Measurements from ENCODE around the gene SRPK3.
"Not testable (repeated sequence)": the region's sequence is repeated elsewhere in the genome, so short reads cannot be mapped to it uniquely, and the experiment has no call there.

SRPK3 gene

DNA sequence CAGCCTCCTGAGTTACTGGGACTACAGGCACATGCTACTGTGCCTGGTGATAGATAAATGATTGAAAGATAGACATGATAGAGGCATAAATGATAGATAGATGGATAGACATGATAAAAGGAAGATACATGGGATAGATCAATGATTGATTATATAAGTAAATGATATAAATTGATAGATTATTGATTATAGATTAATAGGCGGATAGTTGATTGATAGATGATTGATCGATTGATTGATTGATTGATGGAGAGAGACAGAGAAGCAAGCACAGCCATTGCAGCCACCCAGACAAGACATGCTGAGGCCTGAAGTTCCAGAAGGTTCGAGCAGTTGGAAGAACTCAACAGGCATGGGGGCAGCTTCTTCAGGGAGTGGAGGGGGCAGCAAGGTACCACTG is 34.5 kb upstream of the SRPK3 start:
- no peak for DNase-seq (ENCODE audit: low spot score)

DNA sequence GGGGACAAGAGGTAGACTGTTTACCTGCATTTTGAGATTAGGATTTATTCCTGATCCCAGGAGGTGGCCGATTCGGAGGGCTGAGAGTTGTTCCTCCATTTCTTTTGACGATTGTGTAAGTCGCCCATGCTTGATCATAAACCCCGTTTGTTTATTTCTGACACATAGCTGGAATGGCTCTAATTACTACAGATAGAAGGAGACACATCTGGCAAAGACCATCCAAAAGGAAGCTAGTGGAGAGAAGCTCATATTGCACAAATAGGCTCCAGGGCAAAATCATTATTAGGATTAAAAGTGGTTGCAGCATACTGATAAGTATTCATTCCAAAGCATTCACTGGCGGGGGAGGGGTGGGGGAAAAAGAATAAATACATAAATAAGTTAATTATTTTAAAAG is 33.9 kb upstream of the SRPK3 start:
- DNase-seq (ENCODE audit: low spot score), result not testable (repeated sequence)

DNA sequence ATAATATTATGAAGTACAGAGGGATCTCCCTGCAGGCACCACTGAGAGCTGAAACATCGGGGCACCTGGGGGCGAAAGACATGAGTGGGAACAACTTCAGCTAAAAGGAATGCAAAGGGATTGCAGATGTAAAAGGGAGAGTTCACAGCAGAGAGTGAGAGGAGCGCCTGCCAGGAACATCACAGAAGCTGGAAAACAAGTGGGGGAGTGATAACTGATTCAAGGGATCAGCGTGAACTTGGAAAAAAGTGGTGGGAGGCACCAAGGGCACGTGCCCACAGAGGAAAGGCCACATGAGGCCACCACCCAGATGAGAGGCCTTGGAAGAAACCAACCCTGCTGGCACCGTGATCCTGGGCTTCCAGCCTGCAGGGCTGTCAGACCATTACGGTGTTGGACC is 31.8 kb upstream of the SRPK3 start:
- not testable (repeated sequence) for DNase-seq (ENCODE audit: low spot score)

DNA sequence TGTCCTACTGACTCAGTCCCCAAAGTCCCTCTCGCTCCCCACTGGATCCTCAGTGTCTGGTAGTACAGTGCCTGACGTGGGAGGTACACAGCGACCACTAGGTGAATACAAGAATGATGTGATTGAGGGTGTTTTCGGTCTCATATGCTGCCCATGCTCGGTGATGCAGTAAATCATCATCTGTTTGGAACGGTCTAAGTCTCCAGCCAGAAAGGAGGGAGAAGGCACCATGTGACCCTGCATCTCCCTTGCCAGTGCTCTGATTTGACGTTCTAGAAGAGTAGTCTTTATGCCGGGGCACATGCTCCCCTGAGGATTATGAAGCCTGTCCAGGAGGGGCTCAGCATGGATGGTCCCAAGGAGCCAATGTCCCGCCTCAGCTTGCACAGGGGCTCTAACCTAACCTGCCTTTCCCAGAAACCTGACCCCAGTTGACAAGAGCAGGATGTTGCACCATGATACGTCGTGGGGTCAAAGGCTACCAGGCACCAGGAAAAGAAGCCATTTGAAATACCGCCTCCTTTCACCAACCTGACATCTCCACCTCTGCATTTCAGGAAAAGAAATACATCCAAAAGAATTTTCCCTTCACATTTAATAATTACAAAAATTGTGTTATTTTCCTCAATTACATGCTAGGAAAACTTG is 30.6 kb upstream of the SRPK3 start:
- no peak for DNase-seq (ENCODE audit: low spot score)

DNA sequence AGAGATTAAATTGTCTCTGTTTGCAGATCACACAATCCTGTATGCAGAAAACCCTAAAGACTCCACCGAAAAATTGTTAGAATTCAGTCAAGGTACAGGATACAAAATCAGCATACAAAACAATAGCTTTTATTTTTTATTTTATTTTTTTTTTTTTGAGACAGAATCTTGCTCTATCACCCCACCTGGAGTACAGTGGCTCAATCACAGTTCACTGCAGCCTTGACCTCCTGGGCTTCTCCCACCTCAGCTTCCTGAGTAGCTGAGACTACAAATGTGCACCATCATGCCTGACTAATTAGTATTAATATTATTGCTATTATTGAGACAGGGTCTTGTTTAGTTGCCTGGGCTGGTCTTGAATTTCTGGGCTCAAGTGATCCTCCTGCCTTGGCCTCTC is 25.7 kb upstream of the SRPK3 start:
- DNase-seq (ENCODE audit: low spot score), result no peak

DNA sequence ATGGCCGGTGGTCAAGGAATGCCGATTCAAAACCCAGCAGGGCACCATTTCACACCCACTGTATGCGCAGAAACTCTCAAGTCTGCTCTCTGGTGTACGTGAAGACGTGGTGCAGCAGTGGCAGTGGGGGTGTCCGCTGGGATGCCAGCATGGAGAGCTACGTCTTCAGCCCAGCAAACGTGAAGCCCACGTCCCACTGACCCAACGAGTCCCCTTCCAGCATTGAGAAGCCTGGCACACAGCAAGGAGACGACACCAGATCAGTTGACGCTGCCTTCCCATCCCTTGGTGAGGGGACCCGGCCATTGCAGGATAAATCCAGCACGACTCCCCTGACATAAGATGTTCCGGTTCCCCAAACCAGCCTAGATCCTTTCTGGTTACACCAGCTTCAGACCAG is 19.0 kb upstream of the SRPK3 start:
- no peak for DNase-seq (ENCODE audit: low spot score)

DNA sequence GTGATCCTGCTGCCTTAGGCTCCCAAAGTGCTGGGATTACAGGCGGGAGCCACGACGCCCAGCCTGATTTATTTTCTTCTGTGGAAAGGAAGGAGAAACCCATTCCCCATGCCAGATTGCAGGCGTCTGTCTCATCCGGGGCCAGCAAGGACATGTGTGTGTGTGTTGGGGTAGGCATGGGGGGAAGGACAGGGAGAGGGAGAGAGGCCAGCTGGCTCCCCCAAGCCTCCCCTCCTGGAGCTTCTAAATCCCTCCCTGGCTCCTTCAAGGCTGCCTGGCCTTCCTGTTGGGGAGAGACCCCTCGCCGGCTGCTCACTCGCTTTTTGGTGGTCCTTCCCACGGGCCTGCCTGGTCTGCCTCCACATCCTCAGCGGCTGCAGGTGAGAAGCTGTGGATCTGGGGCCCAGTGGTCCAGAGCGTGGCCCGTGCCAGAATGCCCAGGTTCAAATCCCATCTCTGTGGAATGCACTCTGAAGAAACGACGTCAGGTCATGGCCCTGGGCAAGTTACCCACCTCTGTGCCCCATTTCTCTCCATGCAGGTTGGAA is 18.1 kb upstream of the SRPK3 start:
- no peak for DNase-seq (ENCODE audit: low spot score)

DNA sequence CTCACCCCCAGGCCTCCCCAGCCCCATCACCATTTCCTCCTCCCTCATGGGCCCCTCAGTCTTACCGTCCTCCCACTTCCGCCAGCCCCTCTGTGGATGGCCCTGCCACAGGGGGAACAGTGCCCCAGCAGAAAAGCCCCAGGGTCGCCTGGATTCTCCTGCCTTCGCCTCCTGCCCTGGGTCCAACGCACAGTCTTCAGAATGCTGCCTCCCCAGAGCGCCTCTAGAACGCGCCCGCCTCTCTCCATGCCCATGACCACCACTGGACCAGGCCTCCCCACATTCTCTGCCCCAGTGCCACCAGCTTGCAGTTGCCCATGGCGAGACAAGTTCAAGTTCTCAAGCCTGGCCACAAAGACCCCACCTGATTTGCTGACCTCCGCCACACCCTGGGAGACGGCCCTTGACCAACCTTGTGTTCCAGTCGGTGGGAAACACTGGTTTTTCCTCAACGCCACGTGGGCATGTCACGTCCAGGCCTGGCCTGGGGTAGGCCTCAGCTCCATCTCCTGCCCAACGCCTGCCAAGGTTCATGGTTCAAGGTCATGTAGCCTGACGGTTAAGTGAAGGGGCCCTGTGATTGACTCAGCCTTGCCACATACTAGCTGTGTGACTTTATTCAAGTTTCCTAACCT is 17.4 kb upstream of the SRPK3 start:
- DNase-seq (ENCODE audit: low spot score), result no peak

DNA sequence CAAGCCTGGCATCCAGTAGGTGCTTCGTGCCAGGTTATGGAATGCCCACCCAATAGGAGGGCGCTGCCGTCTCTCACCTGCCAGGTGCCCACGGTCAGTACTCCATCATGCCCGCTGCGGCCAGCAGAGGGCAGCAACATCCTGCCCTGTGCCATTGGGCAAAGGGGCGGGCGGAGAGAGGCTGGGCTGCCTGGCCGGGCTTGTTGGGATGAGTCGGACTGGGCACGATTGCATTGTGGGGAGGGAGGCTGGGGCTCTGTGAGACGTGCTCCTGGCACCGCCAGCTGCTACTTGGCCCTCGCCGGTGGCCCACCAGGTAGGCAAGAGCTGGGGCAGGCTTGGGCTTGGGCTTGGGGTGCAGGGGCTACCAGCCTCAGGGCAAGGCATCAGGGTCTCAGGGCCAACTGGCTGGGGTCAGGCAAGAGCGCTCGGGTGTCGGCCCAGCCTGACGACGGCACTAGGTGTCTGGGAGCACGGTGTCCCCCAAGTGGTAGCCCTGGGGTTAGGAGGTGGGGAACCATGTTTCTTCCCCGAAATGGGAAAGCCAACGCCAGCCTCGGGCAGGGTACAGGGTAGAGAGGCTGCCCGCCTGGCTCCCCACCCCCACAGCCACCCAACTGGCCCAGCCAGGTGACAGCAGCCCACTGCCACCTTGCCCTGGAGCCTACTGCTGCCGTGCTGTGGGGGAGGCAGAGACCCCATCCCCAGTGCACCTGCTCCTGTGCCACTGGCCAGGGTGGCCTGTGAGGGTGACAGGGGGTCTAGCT is 16.7 kb upstream of the SRPK3 start, which contains the start of gene PLXNB3:
PLXNB3 (plus strand) TSS at position 261 of the 767 bp plus-strand sequence. CDS start 1,287 bp downstream, outside the sequence.
- peak; percentile 85 for DNase-seq (ENCODE audit: low spot score)

DNA sequence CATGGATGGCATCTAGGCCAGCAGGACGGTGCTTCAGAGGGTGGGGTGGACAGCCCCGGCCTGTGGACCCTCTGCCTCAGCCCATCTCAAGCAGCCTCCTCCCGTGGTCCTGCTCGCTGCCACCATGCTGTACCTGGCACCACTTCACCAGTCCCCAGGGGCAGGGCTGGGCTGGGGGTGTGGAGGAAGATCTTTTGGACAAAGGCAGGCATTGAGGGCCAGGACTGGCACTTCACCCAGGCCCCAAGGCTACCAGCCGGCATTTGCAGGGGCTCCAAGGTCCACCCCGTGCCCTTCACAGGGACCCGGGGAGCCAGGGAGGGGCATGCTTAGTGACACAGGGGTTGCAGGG is 16.1 kb upstream of the SRPK3 start:
- DNase-seq (ENCODE audit: low spot score), result no peak

DNA sequence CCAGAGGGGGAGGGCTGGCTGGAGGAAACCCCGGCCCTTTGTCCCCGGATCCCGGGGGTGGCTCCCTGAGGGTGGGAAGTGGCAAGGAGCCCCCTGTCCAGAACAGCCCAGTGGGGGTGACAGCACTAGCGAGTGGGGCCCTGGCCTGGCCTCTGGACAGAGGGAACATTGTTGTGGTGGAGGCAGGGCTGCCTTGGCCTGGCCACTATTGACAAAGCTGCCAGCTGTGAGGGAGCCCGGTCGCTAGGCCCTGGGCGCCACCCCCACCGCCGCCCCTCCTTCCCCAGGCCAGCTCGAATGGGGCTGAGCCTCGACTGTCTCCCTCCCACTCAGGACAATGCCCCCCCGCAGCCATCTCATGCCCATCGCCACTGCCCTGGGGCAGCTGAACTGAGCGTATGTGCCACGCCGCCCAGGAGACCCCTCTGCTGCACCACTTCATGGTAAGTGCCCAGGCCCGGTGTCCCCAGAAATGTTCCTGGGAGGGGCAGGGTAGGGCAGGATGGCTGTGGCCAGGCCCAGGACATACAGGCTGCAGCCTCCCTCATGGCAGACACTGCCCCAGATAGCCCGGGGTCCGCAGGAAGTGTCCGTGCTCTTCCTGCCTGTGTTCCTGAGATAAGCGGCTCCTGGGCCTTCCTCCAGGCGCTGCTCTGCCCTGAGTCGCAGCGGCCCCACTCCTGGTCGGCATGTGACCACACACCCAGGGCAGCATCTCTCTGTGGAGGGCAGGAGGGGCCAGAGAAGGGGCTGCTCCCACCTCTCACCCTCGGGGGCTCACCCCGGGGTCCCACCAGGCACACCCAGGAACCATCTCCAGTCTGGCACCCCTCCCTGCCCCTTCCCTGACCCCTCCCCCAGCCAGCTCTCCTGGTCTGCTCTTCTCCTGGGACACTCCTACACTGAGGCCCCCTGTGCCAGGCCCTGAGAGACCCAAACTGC is 15.4 kb upstream of the SRPK3 start:
- no peak for DNase-seq (ENCODE audit: low spot score)

DNA sequence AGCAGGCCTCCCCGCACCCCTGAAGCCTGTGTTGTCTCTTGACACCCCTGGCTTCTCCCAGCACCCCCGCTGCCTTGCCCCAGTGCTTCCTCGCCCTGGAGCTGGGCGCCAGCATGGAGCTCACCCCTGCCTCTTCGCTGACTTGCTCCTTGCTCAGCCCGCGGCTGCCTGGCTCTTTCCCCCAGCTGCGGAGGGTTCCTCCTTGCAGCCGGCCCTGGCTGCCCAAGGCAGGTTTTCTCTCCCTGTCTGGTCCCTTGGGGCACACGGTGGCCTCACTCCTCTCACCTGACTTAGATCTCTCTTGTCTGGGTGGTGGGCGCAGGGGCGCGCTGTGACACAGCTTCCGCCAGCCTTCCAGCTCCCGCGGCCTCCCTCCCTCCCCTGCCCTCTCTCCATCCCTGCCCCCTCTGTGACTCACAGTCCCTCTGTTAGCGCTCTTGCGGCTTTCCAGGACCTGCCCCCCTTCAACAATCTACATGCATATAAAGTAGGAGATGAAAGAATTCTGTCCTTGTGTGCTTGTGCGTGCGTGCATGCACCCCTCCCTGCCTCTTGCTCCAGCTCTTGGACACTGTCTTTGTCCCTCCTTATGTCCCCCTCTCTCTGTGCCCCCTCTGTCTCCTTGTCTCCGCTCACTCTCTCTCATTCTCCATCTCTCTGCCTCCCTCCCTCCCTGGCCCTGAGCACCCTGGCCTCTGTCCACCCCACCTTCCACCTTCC is 14.6 kb upstream of the SRPK3 start:
- DNase-seq (ENCODE audit: low spot score), result peak; percentile 75

DNA sequence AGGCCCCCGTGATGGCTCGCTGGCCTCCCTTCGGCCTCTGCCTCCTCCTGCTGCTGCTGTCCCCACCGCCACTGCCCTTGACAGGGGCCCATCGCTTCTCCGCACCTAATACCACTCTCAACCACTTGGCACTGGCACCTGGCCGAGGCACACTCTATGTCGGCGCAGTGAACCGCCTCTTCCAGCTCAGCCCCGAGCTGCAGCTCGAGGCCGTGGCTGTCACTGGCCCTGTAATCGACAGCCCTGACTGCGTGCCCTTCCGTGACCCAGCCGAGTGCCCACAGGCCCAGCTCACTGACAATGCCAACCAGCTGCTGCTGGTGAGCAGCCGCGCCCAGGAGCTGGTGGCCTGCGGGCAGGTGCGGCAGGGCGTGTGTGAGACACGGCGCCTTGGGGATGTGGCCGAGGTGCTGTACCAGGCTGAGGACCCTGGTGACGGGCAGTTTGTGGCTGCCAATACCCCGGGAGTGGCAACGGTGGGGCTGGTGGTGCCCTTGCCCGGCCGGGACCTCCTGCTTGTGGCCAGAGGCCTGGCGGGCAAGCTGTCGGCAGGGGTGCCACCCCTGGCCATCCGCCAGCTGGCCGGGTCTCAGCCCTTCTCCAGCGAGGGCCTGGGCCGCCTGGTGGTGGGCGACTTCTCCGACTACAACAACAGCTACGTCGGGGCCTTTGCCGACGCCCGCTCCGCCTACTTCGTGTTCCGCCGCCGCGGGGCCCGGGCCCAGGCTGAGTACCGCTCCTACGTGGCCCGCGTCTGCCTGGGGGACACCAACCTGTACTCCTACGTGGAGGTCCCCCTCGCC is 13.8 kb upstream of the SRPK3 start:
- no peak for DNase-seq (ENCODE audit: low spot score)

DNA sequence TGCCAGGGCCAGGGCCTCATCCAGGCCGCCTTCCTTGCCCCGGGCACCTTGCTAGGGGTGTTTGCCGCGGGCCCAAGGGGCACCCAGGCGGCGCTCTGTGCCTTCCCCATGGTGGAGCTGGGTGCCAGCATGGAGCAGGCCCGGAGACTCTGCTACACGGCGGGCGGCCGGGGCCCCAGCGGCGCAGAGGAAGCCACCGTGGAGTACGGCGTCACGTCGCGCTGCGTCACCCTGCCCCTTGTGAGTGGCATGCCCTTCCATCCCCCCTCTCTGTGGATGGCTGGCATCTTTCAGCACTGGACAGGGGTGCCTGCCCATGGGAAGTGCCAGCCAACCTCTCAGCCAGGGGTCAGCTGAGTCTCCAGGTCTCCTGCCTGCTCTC is 13.2 kb upstream of the SRPK3 start:
- no peak for DNase-seq (ENCODE audit: low spot score)

DNA sequence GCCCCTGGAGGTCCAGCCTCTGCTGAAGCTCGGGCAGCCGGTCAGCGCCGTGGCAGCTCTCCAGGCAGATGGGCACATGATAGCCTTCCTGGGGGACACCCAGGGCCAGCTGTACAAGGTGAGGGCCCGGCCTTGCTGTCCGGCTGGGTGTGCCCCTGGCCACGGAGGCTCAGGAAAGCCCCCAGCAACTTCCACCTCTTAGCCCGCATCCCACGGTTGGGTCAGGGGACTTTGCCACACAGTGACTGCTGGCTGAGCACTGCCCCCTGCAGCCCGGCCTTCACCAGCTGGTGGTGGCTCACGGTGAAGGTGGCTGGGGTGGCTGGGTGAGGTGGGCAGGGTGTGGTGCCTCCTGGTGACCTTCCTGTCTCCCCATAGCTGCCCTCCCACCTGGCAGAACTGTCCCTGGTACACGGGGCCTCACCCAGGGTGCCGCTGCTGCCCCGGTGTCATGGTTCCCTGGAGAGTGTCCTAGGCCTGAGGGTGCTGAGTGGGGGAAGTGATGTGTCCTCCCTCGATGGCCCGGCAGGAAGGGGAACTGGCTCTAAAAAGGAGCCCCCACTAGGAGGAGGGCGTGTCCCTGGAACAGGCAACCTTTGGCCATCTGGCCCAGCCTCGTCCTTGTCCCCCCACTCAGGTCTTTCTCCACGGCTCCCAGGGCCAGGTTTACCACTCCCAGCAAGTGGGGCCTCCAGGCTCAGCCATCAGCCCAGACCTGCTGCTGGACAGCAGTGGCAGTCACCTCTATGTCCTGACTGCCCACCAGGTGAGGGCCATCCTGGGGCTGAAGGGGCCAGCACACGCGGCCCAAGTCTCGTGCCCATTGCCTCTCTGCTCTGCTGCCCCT is 12.3 kb upstream of the SRPK3 start:
- DNase-seq (ENCODE audit: low spot score), result no peak

DNA sequence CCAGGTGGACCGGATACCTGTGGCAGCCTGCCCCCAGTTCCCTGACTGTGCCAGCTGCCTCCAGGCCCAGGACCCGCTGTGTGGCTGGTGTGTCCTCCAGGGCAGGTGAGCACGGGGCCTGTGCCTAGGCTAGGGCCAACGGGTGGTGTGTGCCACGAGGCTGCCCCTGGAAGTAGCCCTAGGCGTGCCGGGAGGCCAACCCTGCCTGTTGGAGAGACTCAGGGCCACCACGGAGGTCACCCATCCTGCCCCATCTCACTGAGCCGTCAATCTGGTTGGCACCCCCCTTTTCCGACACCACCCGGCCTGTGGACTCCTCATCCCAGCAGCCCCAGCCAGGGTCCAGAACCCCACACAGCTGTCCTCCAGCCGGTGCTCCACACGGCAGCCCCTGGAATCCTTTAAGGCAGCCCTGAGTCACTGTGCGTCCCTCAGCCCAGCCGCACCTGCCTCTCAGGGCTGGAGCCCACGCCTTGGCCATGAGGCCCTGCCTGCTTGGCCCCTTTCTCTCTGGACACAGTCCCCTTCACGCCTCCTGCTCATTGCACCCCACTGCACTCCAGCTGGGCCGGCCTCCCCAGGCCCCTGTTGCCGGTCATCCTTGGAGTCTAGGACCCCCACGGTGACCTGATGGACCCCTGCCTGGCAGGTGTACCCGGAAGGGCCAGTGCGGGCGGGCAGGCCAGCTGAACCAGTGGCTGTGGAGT is 11.5 kb upstream of the SRPK3 start:
- DNase-seq (ENCODE audit: low spot score), result no peak

DNA sequence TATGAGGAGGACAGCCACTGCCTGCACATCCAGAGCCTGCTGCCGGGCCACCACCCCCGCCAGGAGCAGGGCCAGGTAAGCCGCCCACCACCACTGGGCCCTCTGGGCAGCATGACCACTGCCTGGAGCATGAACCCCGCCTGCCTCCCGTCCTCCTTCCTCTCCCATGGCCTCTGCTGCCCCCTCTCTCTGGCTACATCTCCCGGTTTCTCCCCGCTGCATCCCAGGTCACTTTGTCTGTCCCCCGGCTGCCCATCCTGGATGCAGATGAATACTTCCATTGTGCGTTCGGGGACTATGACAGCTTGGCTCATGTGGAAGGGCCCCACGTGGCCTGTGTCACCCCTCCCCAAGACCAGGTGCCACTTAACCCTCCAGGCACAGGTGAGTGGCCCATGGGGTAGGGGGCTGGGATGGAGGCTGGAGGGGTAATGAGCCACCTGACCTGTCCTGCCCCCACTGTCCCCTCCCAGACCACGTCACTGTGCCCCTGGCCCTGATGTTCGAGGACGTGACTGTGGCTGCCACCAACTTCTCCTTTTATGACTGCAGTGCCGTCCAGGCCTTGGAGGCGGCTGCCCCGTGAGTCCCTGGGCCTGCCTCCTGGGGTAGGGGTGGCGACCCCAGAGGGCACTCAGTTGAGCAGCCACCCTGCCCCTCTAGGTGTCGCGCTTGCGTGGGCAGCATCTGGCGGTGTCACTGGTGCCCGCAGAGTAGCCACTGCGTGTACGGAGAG is 10.8 kb upstream of the SRPK3 start:
- DNase-seq (ENCODE audit: low spot score), result no peak

Measured in AG08395 (cell line).